ENCODE results near the gene NCCRP1.

Gene NCCRP1

GRCh38 chr19:39154100-39154628, 42.6 kb upstream of the NCCRP1 start:
- in situ Hi-C loops (cut with HindIII; ENCODE audit: low sequenced_read_pairs) = no loop called here
- H3K4me3 ChIP-seq (ENCODE audit: low read depth, low read length) = no peak overlapping the region
- DNase-seq (ENCODE audit: low read depth, low spot score) = no peak
- TF ChIP-seq CTCF (IDR thresholded peaks at IDR 0.05; ENCODE audit: low read depth, low read length) = no peak

- no peak for DNase-seq (ENCODE audit: low read depth, low spot score)
- H3K4me3 ChIP-seq (ENCODE audit: low read depth, low read length) = no peak overlapping the region
- no peak for TF ChIP-seq CTCF (IDR thresholded peaks at IDR 0.05; ENCODE audit: low read depth, low read length)
- in situ Hi-C loops (cut with HindIII; ENCODE audit: low sequenced_read_pairs) = no loop called here
Observed at GRCh38 chr19:39154629-39155100, 42.1 kb upstream of the NCCRP1 start.

GRCh38 chr19:39155114-39155700, 41.6 kb upstream of the NCCRP1 start:
- TF ChIP-seq CTCF (IDR thresholded peaks at IDR 0.05; ENCODE audit: low read depth, low read length) = no peak
- in situ Hi-C loops (cut with HindIII; ENCODE audit: low sequenced_read_pairs) = no loop called here
- H3K4me3 ChIP-seq (ENCODE audit: low read depth, low read length) = no peak overlapping the region
- no peak for DNase-seq (ENCODE audit: low read depth, low spot score)

GRCh38 chr19:39155741-39156140, 41.0 kb upstream of the NCCRP1 start:
- DNase-seq (ENCODE audit: low read depth, low spot score) = no peak
- no peak overlapping the region for H3K4me3 ChIP-seq (ENCODE audit: low read depth, low read length)
- TF ChIP-seq CTCF (IDR thresholded peaks at IDR 0.05; ENCODE audit: low read depth, low read length) = no peak
- in situ Hi-C loops (cut with HindIII; ENCODE audit: low sequenced_read_pairs) = no loop called here

- peak; percentile 18 for DNase-seq (ENCODE audit: low read depth, low spot score)
- no peak for TF ChIP-seq CTCF (IDR thresholded peaks at IDR 0.05; ENCODE audit: low read depth, low read length)
- in situ Hi-C loops (cut with HindIII; ENCODE audit: low sequenced_read_pairs) = no loop called here
- peak overlapping the region; percentile 17 for H3K4me3 ChIP-seq (ENCODE audit: low read depth, low read length)
Observed at GRCh38 chr19:39156326-39157230, 40.2 kb upstream of the NCCRP1 start.

GRCh38 chr19:39157275-39157996, 39.3 kb upstream of the NCCRP1 start:
- TF ChIP-seq CTCF (IDR thresholded peaks at IDR 0.05; ENCODE audit: low read depth, low read length) = no peak
- no peak overlapping the region for H3K4me3 ChIP-seq (ENCODE audit: low read depth, low read length)
- no peak for DNase-seq (ENCODE audit: low read depth, low spot score)
- in situ Hi-C loops (cut with HindIII; ENCODE audit: low sequenced_read_pairs) = no loop called here

Measured in astrocyte of the spinal cord (primary cell).